GM18951 (cell line): ENCODE data around the gene CXCR6.

ENCODE experiments used
- POLR2A ChIP-seq: IDR thresholded peaks from 4 replicates; pipeline ENCODE4 v1.6.1; 2011; ENCODE audit warnings: mild to moderate bottlenecking; ENCODE audit not compliant: insufficient read length, insufficient read depth; ENCODE audit errors: extremely low read depth
- in situ Hi-C: fragments of 300-500 bp; cut with MboI; formaldehyde crosslinking; loops from one replicate; pipeline ENCODE4 v1.12.0; 2022; ENCODE audit warnings: low sequenced_read_pairs, mixed read lengths, inconsistent platforms; ENCODE audit not compliant: unreplicated experiment

CXCR6 gene

GRCh38 chr3:45962033-45962432, 18.8 kb downstream of the CXCR6 start:
- no peak for TF ChIP-seq POLR2A
- in situ Hi-C loops = no loop called here

- no peak for TF ChIP-seq POLR2A
- in situ Hi-C loops = no loop called here
These were observed 20.9 kb downstream of the CXCR6 start for GRCh38 chr3:45964139-45964538.

GRCh38 chr3:45965253-45965652, 22.0 kb downstream of the CXCR6 start:
- TF ChIP-seq POLR2A = no peak
- in situ Hi-C loops = no loop called here

- in situ Hi-C loops = no loop called here
- TF ChIP-seq POLR2A = no peak
These were observed 22.4 kb downstream of the CXCR6 start for GRCh38 chr3:45965653-45966052.

- TF ChIP-seq POLR2A = no peak
- in situ Hi-C loops = no loop called here
These were observed 23.1 kb downstream of the CXCR6 start for GRCh38 chr3:45966371-45966791.

DNA sequence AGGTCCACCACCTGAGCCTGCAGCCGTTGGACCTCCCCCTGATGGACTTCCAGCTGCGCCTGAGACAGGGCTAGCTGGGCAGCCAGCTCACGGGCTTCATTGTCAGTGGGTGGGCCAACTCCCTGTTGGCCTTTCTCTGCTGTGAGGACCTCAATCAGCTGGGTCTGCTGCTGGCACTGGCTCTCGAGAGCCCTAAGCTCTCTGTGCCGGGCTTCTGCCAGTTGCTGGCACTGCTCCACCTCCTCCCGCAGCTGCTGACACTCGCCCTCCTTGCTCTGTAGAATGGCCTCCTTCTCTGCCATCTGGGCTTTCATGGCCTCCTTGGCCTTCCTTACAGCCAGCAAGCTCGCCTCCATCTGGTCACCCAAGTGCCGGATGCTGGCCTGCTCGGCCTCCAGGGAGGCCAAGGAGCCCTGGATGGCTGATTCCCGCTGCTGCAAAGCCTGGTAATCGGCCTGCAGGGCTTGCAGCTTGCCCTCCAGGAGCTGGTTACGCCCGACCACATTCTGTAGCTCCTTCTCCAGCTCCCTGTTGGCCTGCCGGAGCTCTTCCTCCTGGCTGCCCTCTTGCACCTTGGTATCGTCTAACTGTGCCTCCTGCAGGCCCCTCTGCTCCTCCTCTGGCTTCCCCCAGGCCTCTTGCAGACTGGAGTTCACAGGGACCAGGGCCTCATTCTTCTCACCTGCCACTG, 23.8 kb downstream of the CXCR6 start:
- in situ Hi-C loops = no loop called here
- no peak for TF ChIP-seq POLR2A

DNA sequence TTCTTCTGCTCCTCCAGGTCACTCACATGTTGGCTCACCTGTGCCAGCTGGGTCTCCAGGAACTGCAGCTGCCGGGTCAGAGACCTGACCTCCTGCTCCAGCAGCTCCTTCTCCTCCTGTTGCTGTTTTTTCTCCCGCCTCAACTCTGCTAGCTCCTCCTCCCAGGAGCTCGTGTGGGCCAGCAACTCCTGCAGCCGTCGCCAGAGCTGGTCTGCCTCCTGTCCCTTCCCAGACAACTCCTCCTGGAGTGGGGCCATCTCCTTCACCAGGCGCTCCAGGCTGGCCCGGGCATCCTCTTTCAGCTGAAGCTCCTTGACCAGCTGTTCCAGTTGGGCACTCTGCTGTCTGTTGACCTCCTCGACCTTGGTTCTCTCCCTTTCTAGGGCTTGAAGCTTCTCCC, 24.5 kb downstream of the CXCR6 start:
- in situ Hi-C loops = no loop called here
- TF ChIP-seq POLR2A = no peak

DNA sequence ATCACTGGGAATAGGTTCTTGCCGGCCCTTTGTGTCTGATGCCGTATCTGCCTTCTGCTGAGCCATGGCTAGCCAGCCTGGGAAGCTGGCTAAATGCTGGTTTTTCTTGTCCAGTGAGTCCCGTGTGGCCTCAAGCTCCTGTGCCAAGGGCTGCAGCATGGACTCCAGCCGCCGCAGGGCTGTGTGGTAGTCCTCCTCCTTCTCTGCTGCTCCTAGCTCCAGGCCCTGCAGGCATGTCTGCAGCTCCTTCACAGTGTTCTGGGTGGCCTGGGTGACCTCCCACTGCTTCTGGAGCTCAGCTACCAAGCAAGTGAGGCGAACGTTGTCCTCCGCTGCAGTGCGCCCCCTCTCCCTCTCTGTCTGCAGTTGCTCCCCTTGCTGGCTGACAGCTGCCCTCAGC, 24.9 kb downstream of the CXCR6 start:
- in situ Hi-C loops = no loop called here
- TF ChIP-seq POLR2A = no peak

GRCh38 chr3:45968706-45969105, 25.4 kb downstream of the CXCR6 start:
- in situ Hi-C loops = no loop called here

DNA sequence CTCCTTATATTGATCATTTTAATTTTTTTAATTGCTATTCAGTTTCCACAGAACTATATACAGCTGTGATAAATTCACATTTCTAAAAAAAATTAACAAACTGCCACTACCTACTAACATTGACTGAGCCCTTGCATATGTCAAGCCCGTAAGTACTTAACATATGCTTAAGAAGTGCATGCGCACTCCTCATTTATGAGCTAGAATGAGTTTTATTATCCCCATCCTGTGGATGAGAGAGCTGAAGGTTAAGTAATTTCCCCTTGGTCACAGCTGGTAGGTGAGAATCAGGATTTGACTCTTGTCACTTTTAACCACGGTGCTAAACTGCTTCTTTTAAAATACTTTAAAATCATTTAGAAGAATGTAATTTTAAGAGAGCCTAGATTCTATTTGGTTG, 25.9 kb downstream of the CXCR6 start:
- no peak for TF ChIP-seq POLR2A
- in situ Hi-C loops = no loop called here

More at GRCh38 chr3:45968706-45969105, 25.4 kb downstream of the CXCR6 start:
- TF ChIP-seq POLR2A = no peak

GRCh38 chr3:45969953-45970352, 26.7 kb downstream of the CXCR6 start:
- TF ChIP-seq POLR2A = no peak
- in situ Hi-C loops = no loop called here

DNA sequence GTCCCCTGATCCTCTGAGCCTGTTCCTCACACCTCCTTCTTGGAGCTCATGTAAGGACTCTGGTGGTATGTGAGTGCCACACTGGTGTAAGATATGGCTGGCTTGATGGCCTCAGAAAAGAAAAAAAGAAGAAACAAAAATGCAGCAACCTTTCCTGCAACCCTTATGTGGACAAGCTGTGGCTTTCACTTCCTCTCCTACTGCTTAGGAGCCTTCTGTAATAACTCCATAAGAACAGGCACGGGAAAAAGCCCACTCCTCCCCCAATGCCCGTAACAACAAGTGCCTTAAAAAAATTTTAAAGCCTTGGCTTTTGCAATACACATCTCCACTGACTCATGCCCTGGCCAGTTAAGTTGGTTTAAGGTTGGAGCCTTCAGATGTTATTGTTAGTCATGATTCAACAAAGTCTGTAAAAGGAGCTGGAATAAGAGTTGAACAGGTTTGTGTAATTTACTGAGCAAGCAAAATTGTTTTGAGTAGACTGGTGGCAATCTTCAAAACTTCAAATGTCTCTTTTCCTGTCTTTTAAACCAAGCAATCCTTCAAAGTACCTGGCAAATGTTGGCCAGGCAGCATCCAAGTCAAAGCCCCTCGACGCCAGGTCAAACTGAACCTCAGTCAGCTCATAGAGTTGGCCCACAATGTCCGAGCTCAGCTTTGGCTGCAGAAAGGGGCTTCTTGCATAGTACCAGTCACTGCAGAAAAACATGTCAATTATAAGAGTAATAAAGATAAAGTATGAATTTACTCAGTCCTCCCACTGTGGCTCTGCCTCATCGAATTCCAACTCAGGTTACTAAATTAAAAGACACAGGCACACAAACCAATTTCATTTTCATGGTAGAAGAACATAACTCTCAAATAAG, 29.5 kb downstream of the CXCR6 start:
- in situ Hi-C loops = no loop called here

GRCh38 chr3:45974686-45975085, 31.4 kb downstream of the CXCR6 start:
- in situ Hi-C loops = no loop called here
- no peak for TF ChIP-seq POLR2A

More for the DNA sequence above, 29.5 kb downstream of the CXCR6 start:
- no peak for TF ChIP-seq POLR2A

DNA sequence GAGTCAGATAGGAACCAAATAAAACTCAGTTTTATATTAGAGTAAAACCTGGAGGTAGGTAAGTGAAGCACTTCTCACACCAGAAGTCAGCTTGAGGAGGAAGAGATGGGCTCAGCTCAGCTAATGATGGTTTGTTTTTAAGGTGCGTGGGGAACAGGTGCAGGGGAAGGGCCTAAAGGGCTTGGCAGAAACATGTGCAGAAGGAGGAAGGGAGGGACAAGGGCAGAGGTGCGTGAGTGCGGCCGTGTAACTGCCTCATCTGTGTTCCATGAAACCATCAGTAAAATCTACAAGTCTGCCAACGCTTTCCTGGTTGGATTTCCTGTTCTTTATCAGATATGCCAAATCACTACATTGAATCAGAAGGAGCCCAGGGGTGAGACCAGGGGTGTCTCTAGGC, 32.4 kb downstream of the CXCR6 start:
- TF ChIP-seq POLR2A = no peak
- in situ Hi-C loops = no loop called here
